B cell (primary cell): ENCODE measurements around the gene THOP1.

Source experiments
- CTCF ChIP-seq: fragments of 200-600 bp; IDR thresholded peaks from one replicate; pipeline ENCODE4 v1.8.0; 2022; ENCODE audit warnings: antibody characterized with exemption, mild to moderate bottlenecking
- EZH2 ChIP-seq: IDR thresholded peaks from 2 replicates; pipeline ENCODE4 v1.6.1; 2012; ENCODE audit warnings: borderline replicate concordance, low read depth, mild to moderate bottlenecking, moderate library complexity, low read length; ENCODE audit not compliant: insufficient read depth, poor library complexity, severe bottlenecking

DNA sequence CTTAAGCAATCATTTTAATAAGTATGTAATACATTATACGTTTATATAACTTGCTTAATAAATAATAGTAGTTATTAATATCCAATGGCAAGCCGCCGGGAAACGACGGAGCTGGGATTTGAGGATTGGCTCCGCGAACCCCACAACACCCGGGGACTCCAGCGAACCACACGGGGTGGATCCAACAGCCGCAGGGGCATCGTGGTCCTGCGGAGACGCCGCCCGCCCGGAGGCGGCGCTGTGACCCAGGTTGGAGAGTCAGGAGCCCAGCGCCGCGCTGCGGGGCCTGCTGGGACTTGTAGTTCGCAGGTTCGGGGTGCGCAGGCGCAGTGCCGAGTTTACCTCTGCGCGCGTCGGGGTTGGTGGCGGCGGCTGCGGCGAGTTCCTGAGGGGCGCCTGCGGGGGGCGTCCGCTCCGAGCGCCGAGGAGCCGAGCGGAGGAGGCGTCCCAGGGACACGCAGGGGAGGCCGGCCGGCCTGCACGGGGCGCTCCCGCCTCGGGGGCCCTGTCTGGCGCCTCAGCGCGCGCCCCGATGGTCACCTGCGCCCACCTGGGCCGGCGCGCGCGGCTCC, 34.3 kb downstream of the THOP1 start, which contains the start of gene ZNF554:
- TF ChIP-seq CTCF, result peak; percentile 95
- TF ChIP-seq EZH2, result no peak
